H1 (cell line): ENCODE results near the gene AKR1B15. TPM values are rescaled to one million over a fixed set of nuclear protein-coding genes. Genes with fewer than 3 reads are reported as not detected.

Experiments used
- CTCF ChIA-PET: fragments of 300-600 bp; sonication (Branson Sonifier 250); formaldehyde crosslinking; loops from one replicate; lab custom pipeline; 2021; ENCODE audit not compliant: partially characterized antibody; lab: Charles Lee
- POLR2A ChIA-PET: fragments of 300-600 bp; sonication (Branson Sonifier 250); formaldehyde crosslinking; loops from one replicate; lab custom pipeline; 2021; ENCODE audit warnings: inconsistent platforms; ENCODE audit not compliant: partially characterized antibody; lab: Charles Lee
- DNase-seq, 2 experiments: peaks; one replicate each; pipeline versions ENCODE4 v3.0.0 to v3.0.0-alpha.2; 2010 to 2022; ENCODE audit warnings: low spot score in 2 of 2, low read depth in 1 of 2, mixed read lengths in 1 of 2
- FAIRE-seq: peaks from 2 replicates; lab custom pipeline; 2011; peaks lifted over from hg19 to GRCh38; lab: Jason Lieb, UNC
- H2AFZ ChIP-seq: 2 replicates; pipeline ENCODE4 v1.8.1; 2012; ENCODE audit warnings: low read length, inconsistent platforms
- H2AK5ac ChIP-seq: 2 replicates; pipeline ENCODE4 v1.6.1; 2013; ENCODE audit warnings: low read depth, low read length
- H2BK120ac ChIP-seq: replicated peaks from 2 replicates; pipeline ENCODE3; 2013; ENCODE audit warnings: low read depth, low read length, inconsistent platforms
- H2BK12ac ChIP-seq: 2 replicates; pipeline ENCODE4 v1.6.1; 2013; ENCODE audit warnings: low read depth, low read length
- H2BK15ac ChIP-seq: 2 replicates; pipeline ENCODE4 v1.6.1; 2013; ENCODE audit warnings: low read length
- H2BK20ac ChIP-seq: 2 replicates; pipeline ENCODE4 v1.6.1; 2013; ENCODE audit warnings: low read length
- H2BK5ac ChIP-seq: 2 replicates; pipeline ENCODE4 v1.6.1; 2013; ENCODE audit warnings: low read depth, low read length
- H3K14ac ChIP-seq: 2 replicates; pipeline ENCODE4 v1.6.1; 2013; ENCODE audit warnings: inconsistent platforms; ENCODE audit not compliant: insufficient read length
- H3K18ac ChIP-seq: 2 replicates; pipeline ENCODE4 v1.6.1; 2013; ENCODE audit warnings: low read length; ENCODE audit errors: extremely low read depth
- H3K23ac ChIP-seq: 2 replicates; pipeline ENCODE4 v1.6.1; 2013; ENCODE audit warnings: inconsistent platforms; ENCODE audit not compliant: insufficient read length
- H3K23me2 ChIP-seq: 2 replicates; pipeline ENCODE4 v1.6.1; 2013; ENCODE audit warnings: low read depth, low read length
- H3K27ac ChIP-seq: 2 replicates; pipeline ENCODE4 v1.6.1; 2011; ENCODE audit warnings: low read depth, low read length, inconsistent platforms
- H3K27me3 ChIP-seq, 4 experiments: replicated peaks in 1 of 4; 1 replicate in 1 of 4; 2 replicates in 3 of 4; pipeline versions ENCODE4 v1.6.1 to v1.8.1; 2011 to 2013; ENCODE audit warnings: low read length in 3 of 4, mild to moderate bottlenecking in 3 of 4, inconsistent platforms in 2 of 4, mixed read lengths in 2 of 4, moderate library complexity in 1 of 4; ENCODE audit not compliant: control insufficient read depth in 3 of 4, insufficient read depth in 3 of 4; ENCODE audit errors: extremely low read depth in 1 of 4
- H3K36me3 ChIP-seq, 4 experiments: 2 replicates each; pipeline versions ENCODE4 v1.6.1 to v1.8.1; 2011 to 2013; ENCODE audit warnings: mild to moderate bottlenecking in 4 of 4, low read length in 3 of 4, moderate library complexity in 2 of 4, control low read depth in 1 of 4, inconsistent platforms in 1 of 4; ENCODE audit not compliant: insufficient read depth in 4 of 4, control insufficient read depth in 2 of 4
- H3K4ac ChIP-seq: replicated peaks from 2 replicates; pipeline ENCODE3; 2013; ENCODE audit warnings: low read length, low read depth, mixed read lengths, inconsistent platforms; ENCODE audit not compliant: insufficient read length
- H3K4me1 ChIP-seq, 4 experiments: replicated peaks in 1 of 4; 1 replicate in 1 of 4; 2 replicates in 3 of 4; pipeline versions ENCODE4 v1.6.1 to v1.8.1; 2011 to 2013; ENCODE audit warnings: low read length in 3 of 4, inconsistent platforms in 2 of 4, mixed read lengths in 1 of 4; ENCODE audit not compliant: insufficient read depth in 4 of 4, control insufficient read depth in 3 of 4
- H3K4me2 ChIP-seq, 2 experiments: 2 replicates each; pipeline versions ENCODE4 v1.6.1 to v1.8.1; 2011 to 2013; ENCODE audit warnings: low read depth in 2 of 2, low read length in 2 of 2, control low read depth in 1 of 2, inconsistent platforms in 1 of 2, mild to moderate bottlenecking in 1 of 2; ENCODE audit not compliant: insufficient read depth in 1 of 2
- H3K4me3 ChIP-seq, 4 experiments: fragments of 200-600, 300-600 bp in 1 of 4; sonication (generic), shearing (Covaris generic), sonication (Bioruptor Twin) in 1 of 4; 2 replicates each; pipeline versions ENCODE4 v1.5.1 to v1.8.1; 2011 to 2016; ENCODE audit warnings: low read length in 4 of 4, low read depth in 3 of 4, control low read depth in 2 of 4, inconsistent platforms in 2 of 4, mild to moderate bottlenecking in 2 of 4, mixed read lengths in 1 of 4, moderate library complexity in 1 of 4; ENCODE audit not compliant: insufficient read depth in 2 of 4; ENCODE audit errors: extremely low read depth in 1 of 4
- H3K56ac ChIP-seq: replicated peaks from 2 replicates; pipeline ENCODE3; 2013; ENCODE audit warnings: low read depth, mild to moderate bottlenecking, mixed read lengths, low read length, inconsistent platforms; ENCODE audit not compliant: insufficient read length
- H3K79me1 ChIP-seq: 2 replicates; pipeline ENCODE4 v1.6.1; 2013; ENCODE audit warnings: low read depth, low read length, control low read depth
- H3K79me2 ChIP-seq, 2 experiments: 2 replicates each; pipeline versions ENCODE4 v1.6.1 to v1.8.1; 2012 to 2013; ENCODE audit warnings: low read length in 2 of 2, mild to moderate bottlenecking in 2 of 2, inconsistent platforms in 1 of 2; ENCODE audit not compliant: insufficient read depth in 2 of 2, control insufficient read depth in 1 of 2
- H3K9ac ChIP-seq, 4 experiments: replicated peaks in 1 of 4; 1 replicate in 1 of 4; 2 replicates in 3 of 4; pipeline versions ENCODE4 v1.6.1 to v1.8.1; 2011 to 2013; ENCODE audit warnings: low read depth in 3 of 4, low read length in 3 of 4, control low read depth in 2 of 4, mild to moderate bottlenecking in 2 of 4, moderate library complexity in 2 of 4, inconsistent platforms in 1 of 4; ENCODE audit errors: extremely low read depth in 1 of 4
- H3K9me3 ChIP-seq, 2 experiments: 2 replicates each; pipeline versions ENCODE4 v1.6.1 to v1.8.1; 2012 to 2013; ENCODE audit warnings: mild to moderate bottlenecking in 2 of 2, moderate library complexity in 2 of 2, control low read depth in 1 of 2, inconsistent platforms in 1 of 2, low read depth in 1 of 2, low read length in 1 of 2, mixed read lengths in 1 of 2; ENCODE audit not compliant: insufficient read depth in 2 of 2
- H4K20me1 ChIP-seq, 2 experiments: replicated peaks in 1 of 2; 2 replicates each; pipeline versions ENCODE3 to v1.8.1; 2011 to 2013; ENCODE audit warnings: inconsistent platforms in 2 of 2, low read length in 2 of 2, mild to moderate bottlenecking in 1 of 2; ENCODE audit not compliant: insufficient read depth in 2 of 2, control insufficient read depth in 1 of 2
- H4K5ac ChIP-seq: 2 replicates; pipeline ENCODE4 v1.6.1; 2013; ENCODE audit warnings: low read length, low read depth, mixed read lengths, inconsistent platforms; ENCODE audit not compliant: insufficient read length
- H4K8ac ChIP-seq: 2 replicates; pipeline ENCODE4 v1.8.0; 2013; ENCODE audit warnings: mild to moderate bottlenecking, moderate library complexity, low read length, inconsistent platforms; ENCODE audit not compliant: insufficient read depth; ENCODE audit errors: extremely low read depth
- H4K91ac ChIP-seq: replicated peaks from 2 replicates; pipeline ENCODE3; 2013; ENCODE audit warnings: low read length, mixed read lengths, inconsistent platforms; ENCODE audit not compliant: insufficient read length
- MAFK ChIP-seq: IDR thresholded peaks from 2 replicates; pipeline ENCODE4 v1.6.1; 2012; ENCODE audit warnings: low read depth, mild to moderate bottlenecking, improper control_type of control experiment, low read length
- POU5F1 ChIP-seq: IDR thresholded peaks from 2 replicates; pipeline ENCODE4 v1.6.1; 2011; ENCODE audit warnings: low read depth, mild to moderate bottlenecking, low read length, moderate library complexity
- RNF2 ChIP-seq: fragments of 200-900, 300-1000 bp; sonication (generic); IDR thresholded peaks from 2 replicates; pipeline ENCODE4 v1.7.1; 2016; ENCODE audit warnings: borderline replicate concordance, low read depth, mild to moderate bottlenecking, antibody characterized with exemption, low read length; ENCODE audit not compliant: poor library complexity, severe bottlenecking; ENCODE audit errors: missing control alignments
- SAP30 ChIP-seq: fragments of 300-600 bp; sonication (generic); IDR thresholded peaks from 2 replicates; pipeline ENCODE4 v1.7.1; 2012; ENCODE audit warnings: low read length, moderate library complexity, mild to moderate bottlenecking, inconsistent platforms; ENCODE audit not compliant: insufficient read depth, insufficient replicate concordance
- SUZ12 ChIP-seq: fragments of 200-600 bp; sonication (generic); IDR thresholded peaks from 2 replicates; pipeline ENCODE4 v1.6.1; 2012; ENCODE audit warnings: mild to moderate bottlenecking, inconsistent platforms, low read length, moderate library complexity, mixed read lengths
- TAF7 ChIP-seq: optimal IDR thresholded peaks from 2 replicates; pipeline ENCODE3; 2011; ENCODE audit warnings: low read depth, mild to moderate bottlenecking, inconsistent platforms, low read length, moderate library complexity, borderline replicate concordance
- TCF12 ChIP-seq: IDR thresholded peaks from 2 replicates; pipeline ENCODE4 v1.6.1; 2011; ENCODE audit warnings: low read depth, mild to moderate bottlenecking, low read length
- ZNF274 ChIP-seq: IDR thresholded peaks from 2 replicates; pipeline ENCODE4 v1.7.0; 2012; ENCODE audit warnings: low read length, borderline replicate concordance; ENCODE audit errors: extremely low read depth
- WGBS, 2 experiments: shearing (Covaris generic) in 1 of 2; methylation state at CpG; one replicate each; pipeline versions ENCODE4 v1.1.6 to v1.1.7; 2013 to 2015; ENCODE audit warnings: low lambda C conversion rate in 2 of 2, mixed read lengths in 2 of 2, inconsistent platforms in 1 of 2, low coverage in 1 of 2, missing lambda C conversion rate in 1 of 2; ENCODE audit not compliant: insufficient replicate concordance in 2 of 2, insufficient coverage in 1 of 2, insufficient read length in 1 of 2; ENCODE audit errors: extremely low coverage in 1 of 2, missing lambda C conversion rate in 1 of 2; 5-methylcytosine and 5-hydroxymethylcytosine counted together
- polyA plus RNA-seq, 7 experiments: library from polyadenylated mRNA; depleted of rRNA in 3 of 7; stranded (reverse) in 5 of 7; unstranded in 2 of 7; fragments of >200 nt in 5 of 7; fragments of 200-250 nt in 2 of 7; gene quantifications; 1 replicate in 5 of 7; 2 replicates in 1 of 7; 4 replicates in 1 of 7; pipeline versions ENCODE4 v1.2.1 to v1.2.3, GENCODE V29; 2011 to 2013; ENCODE audit warnings: missing spikeins in 2 of 7, mixed read lengths in 2 of 7
- total RNA-seq: library from RNA; stranded (reverse); fragmentation: NEBNext Ultra II Directional; extraction: Animal tissue kit (Norgen Biotek cat#: 25700); gene quantifications from 2 replicates; pipeline ENCODE4 v1.2.1, GENCODE V29; 2021

AKR1B15 gene
- total and polyA plus RNA-seq, 2 of the 8 experiments (the other 6 are each of a cell fraction or from before 2014, with no cell fraction given) = 0.15 to 0.47 TPM

DNA sequence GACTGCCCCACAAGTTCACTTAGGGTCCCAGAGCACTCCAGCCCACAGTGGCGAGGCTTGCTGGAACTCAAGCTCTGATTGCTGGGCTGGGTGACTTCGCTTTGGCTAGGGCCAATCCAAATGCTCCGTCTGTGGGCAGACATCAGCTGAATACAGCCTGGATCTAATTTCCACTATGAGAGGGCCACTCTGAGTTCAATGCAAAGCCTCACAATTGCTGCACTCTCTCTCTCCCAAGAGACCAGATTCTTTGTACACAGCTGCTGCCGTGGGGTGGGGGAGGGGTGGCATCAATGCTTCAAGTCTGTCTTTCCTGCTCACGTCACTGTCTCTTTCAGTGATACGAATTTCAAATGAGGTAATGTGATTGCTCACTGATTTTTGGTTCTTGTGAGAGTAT, 50.5 kb downstream of the AKR1B15 start:
- Histone ChIP-seq H4K91ac (no peak overlapping the region), H3K18ac (no peak overlapping the region), H3K4me2 (no peak overlapping the region), H2AK5ac (no peak overlapping the region), H2BK120ac (no peak overlapping the region), H3K27ac (no peak overlapping the region), H2BK12ac (no peak overlapping the region), H3K23ac (no peak overlapping the region), H3K79me1 (no peaks in the 10 kb centered on the region), H4K20me1 (no peaks in the 10 kb centered on the region), H3K4me3 (no peak overlapping the region), H3K9me3 (no peaks in the 10 kb centered on the region), H3K36me3 (no peaks in the 10 kb centered on the region), H2AFZ (no peak overlapping the region), H3K79me2 (no peaks in the 10 kb centered on the region), H2BK15ac (no peak overlapping the region), H2BK20ac (no peak overlapping the region), H2BK5ac (no peak overlapping the region), H3K14ac (no peak overlapping the region), H4K5ac (no peak overlapping the region), H3K9ac (no peak overlapping the region), H3K27me3 (no peaks in the 10 kb centered on the region), H3K56ac (no peak overlapping the region), H3K4me1 (0 out of 7 replicates have a peak, but pooled peaks cover 0 to 3% (median 0%) of the 10 kb centered on the region in 4 experiments), H4K8ac (no peak overlapping the region), H3K4ac (no peak overlapping the region), H3K23me2 (no peaks in the 10 kb centered on the region)
- no peak for FAIRE-seq
- no peak for DNase-seq
- WGBS, 2 experiments = 73% methylated on average over 6 of the region's 6 CpGs; no CpG with 5 or more reads in 1 of the 2 experiments
- TF ChIP-seq TAF7 = no peak
- TF ChIP-seq RNF2 = no peak
- TF ChIP-seq SUZ12 = no peak
- no peak for TF ChIP-seq SAP30
- TF ChIP-seq MAFK = no peak
- no peak for TF ChIP-seq TCF12
- no peak for TF ChIP-seq ZNF274
- TF ChIP-seq POU5F1 = no peak
- CTCF ChIA-PET = interaction anchor here (0.6 to 1.0 kb wide), 3 partner anchors 89 to 762 kb away, joined by 3 to 4 read pairs (median 3); partner anchors contain the start of gene AGBL3
- POLR2A ChIA-PET = no interaction called here
